ENCODE data around the gene MRGPRG.
"Not testable (repeated sequence)": the region's sequence is repeated elsewhere in the genome, so short reads cannot be mapped to it uniquely, and the experiment has no call there.

The MRGPRG gene

DNA sequence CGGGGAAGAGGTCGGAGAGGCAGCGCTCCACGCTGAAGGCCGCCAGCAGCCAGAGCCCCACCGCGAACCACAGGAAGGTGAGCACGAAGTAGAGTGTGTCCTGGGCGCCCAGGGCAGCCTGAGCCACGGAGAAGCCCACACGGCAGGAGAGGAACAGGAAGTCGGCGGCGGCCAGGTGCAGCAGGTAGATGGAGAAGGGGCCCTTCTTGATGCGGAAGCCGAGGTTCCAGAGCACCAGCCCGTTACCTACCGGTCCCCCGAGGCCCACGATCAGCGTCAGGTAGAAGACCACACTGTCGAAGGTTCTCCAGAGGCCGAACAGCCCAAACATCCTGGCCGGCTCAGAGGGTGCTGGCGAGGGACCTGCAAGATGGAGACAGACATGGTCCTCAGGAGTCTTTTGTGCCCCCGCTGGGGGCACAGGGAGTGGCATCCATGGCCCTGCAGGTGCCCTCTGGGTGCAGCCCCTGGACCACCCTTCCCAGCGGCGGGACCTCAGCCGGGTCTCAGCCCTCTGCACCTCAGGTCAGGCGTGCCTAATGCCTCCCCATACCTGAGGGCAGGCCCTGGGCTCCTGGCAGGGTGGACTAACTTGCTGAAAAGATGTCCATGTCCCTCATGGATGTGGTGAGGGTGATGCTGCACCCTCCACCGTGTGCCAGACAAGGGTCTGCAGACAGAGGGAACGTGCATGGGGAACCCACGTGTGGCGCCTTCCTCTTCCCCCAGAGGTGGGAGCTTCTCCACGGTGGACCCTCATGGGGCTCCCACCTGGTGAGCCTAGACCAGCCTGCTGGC is at the start of gene MRGPRG:
Gene MRGPRG (minus strand): TSS at position 331 of the 798 bp plus-strand sequence. CDS start 0 bp downstream, at position 331.
- no peak for DNase-seq

DNA sequence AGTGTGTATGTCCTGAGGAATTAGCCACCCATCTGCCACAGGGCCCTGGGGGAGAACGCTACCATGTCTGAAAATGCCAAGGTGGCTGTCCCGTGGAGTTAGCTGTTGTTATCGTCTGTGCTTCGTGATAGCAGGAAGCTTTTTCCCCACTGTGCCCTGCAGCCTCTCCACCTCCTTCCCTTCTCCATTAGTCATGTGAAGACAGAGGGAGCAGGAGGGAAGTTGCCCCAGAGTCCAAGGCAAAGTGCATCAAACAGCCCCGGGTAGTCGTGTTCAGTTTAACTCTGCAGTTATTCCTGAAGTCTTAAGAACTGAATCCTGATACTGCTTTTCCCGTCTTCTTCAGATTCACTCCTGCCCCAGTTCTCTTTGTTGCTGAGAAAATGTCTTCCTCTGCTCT is 43.9 kb upstream of the MRGPRG start:
- DNase-seq: not testable (repeated sequence)

GRCh38 chr11:3261831-3262230 is 43.2 kb upstream of the MRGPRG start:
- DNase-seq: not testable (repeated sequence)

DNA sequence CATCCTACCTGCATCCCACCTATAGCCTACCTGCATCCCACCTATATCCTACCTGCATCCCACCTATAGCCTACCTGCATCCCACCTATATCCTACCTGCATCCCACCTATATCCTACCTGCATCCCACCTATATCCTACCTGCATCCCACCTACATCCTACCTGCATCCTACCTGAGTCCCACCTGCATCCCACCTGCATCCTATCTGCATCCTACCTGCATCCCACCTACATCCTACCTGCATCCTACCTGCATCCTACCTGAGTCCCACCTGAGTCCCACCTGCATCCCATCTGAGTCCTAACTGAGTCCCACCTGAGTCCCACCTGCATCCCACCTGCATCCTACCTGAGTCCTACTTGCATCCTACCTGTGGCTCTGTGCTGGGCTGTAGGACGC is 38.9 kb upstream of the MRGPRG start:
- not testable (repeated sequence) for DNase-seq

DNA sequence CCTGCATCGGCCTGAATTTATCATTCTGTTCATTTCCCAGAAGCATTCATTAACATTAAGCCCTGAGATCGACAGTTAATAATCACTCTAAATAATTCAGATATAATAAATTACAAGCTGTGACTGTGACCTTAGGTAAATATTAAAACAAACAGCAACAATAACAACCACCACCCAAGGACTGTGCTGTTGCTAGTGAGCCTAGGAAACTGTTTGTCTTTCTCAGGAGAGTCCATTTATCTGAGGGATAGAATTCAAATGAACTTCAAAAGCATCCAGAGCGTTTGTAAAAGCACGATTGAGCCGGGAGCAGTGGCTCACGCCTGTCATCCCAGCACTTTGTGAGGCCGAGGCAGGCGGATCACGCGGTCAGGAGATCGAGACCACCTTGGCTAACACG is 36.6 kb upstream of the MRGPRG start:
- not testable (repeated sequence) for DNase-seq

- DNase-seq: not testable (repeated sequence)
Measured at GRCh38 chr11:3254773-3255172, 36.2 kb upstream of the MRGPRG start.

- DNase-seq: no peak
Measured at GRCh38 chr11:3245071-3245470, 26.5 kb upstream of the MRGPRG start.

DNA sequence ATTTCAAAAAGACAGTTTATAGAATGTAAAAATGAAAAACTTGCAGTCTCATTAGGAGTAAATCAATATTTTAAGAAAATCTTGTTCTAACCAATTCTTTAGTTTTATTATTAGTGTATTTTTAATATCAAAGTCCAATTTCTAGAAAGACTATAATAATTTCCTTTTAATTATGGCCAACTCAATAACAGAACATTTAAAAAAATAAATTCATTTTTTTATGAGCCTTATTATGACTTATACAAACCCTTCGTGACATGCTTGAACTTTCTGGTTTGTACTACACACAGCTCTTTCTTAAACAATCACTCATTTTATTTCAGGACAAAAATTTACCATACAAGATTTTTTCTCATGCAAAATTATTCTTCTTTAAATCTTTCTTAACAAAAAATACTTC is 25.3 kb upstream of the MRGPRG start:
- DNase-seq: no peak

GRCh38 chr11:3237119-3237518 is 18.5 kb upstream of the MRGPRG start:
- no peak for DNase-seq

DNA sequence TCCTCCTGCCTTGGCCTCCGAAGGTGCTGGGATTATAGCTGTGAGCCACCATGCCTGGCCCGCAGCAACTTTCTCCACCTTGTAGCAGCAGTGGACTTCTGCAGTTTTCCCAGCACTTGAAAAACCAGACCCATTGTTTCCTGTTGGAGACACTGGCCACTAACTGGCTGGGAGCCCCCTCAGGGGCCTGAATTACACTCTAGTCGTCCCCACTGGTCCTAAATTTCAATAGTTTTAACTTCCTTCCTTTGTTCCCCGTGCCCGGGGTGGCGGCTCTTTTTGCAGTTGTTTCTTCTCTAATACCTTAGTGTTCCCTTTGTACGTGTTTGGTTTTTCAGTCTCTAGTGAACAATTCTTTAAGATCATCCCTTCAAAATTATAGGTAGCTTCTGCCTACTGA is 16.2 kb upstream of the MRGPRG start:
- no peak for DNase-seq

GRCh38 chr11:3232956-3233355 is 14.3 kb upstream of the MRGPRG start:
- DNase-seq: no peak

DNA sequence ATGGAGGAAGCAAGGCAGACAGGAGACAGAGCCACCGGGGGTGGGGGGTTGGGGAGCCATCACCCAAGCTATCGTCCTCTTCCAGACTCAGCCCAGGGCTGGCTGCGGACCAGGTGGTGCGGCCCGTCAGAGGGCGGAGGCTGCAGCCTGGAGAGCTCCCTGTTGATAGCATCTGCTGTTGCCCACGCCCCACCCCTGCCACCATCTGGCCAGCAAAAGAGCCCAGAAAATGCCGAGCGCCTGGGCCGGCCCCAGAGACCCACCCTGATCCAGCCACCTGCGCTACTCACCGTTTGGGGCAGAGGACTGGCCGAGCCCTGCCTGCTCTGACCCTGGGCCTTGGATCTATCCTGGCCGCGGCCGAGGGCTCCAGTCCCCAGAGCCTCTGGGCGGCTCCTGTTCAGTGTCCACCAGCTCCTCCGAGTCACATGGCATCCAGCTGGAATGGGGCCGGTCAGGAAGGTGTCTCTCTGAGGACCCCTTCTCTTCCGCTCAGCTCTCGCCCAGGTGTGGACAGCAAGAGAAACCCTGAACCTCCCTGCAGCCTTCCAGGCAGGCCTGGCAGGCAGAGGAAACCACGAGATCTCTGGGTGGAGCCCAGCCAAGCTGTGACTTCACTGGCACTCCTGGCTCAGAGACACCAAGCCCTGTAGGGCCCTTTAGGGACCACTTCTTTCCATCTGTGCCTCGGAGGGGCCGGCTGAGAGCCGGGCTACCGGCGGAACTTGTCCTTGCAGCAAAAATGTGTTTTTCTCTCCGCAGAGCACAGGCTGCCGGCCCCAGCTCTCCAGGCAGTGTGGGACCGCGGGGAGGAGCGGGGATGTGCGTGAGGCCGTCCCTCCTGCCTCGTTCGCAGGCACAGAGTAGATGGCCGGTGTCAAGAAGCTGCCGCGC is 13.5 kb upstream of the MRGPRG start, which contains the start of gene MRGPRE:
Gene MRGPRE (minus strand): TSS at position 567 of the 894 bp plus-strand sequence. CDS start 3,618 bp downstream, outside the sequence.
- peak; percentile 81 for DNase-seq

DNA sequence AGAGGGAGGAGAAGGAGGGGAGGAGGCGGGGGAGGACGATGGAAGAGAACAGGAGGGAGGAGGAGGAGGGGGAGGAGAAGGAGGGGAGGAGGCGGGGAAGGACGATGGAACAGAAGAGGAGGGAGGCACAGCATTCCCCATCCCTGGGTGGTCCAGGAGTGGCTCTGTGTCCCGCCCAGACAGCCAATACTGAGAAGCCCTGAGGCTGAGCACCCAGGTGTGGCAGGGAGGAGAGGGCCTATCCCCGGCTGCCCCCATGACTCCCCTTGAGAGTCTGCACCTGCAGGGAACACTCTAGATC is 12.9 kb upstream of the MRGPRG start:
- no peak for DNase-seq

DNA sequence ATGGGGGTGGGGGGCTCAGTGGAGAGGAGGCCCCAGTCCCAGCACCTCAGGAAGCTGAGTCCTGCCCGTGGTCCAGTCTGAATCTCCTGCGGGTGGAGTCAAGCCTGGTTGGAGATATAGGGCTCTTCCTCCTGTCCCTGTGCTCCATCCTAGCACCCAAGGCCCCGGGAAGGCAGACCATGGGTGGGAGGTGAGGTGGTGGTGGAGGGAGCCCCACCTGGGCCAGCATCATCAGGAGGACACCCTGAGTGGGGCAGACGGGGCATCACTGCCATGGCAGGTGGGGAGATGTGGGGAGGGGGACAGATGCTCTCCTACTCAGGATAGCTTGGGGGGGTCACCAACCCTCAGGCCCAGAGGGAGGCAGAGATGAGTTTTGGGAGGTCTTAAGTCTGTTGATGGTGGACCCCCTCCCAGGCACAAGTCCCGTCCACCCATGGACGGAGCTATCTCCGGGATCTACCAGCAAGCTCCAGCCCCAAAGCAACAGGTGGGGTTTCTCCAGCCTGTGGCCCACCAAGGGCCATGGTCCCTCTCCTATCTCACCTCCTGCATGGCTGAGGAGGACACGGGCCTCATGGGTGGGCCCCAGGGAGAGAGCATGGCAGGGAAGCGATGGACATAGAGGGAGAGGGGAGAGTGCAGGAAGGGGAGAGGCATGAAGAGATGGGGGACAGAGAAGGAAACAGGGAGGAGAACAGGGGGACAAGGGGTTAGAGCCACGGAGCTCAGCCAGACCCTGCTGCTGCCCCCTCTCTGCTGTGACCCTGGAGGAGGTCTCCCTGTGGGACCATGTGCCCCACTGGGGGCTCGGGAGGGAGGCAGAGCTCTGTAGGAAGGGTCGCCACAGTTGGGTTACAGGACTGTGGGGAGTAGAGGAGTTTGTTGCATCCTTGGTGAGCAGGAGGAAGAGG is 12.3 kb upstream of the MRGPRG start:
- DNase-seq: no peak

DNA sequence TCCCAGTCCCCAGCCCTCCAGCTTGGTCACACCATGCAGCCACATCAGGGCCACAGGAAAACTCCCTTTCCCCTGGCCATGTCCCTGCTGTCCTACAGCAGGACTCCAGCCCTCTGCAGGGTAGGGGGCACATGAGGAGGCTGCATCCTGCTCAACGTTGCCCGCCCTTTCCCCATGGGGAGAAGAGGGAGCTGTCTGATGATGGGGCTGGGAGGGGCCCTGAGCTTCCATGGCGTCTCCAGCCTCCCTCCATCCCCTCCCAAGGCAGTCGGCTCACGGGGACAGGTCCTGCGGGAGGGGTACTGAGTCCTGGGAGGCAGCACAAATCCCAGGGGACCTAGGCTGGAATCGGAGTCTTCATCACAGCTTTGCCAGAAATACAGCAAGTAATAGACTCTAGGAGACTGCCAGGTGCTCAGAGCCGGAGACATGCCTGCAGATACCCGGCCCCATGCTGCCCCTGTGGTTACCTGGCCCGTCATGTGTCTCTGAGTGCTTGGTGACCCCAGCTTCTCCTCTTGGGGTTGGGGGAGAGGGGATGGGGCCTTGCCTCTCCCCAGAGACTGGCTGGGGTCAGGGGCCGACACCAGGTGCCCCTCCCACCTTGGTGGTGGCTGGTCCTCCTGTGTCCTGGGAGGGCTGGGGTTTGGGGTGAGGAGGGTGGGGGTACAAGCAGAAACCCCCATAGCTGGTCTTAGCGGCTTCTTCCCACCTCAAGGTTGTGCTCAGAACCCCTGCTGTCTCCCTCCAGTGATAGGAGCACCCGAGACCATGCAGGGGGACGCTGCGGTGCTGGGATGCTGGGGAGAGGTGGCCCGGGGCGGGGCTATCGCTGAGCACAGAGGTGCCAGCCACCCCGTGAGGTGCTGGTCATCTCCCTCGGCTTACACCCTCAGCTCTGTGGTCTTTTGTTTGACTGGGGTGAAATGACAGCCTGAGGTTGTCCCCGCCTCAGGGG is 11.3 kb upstream of the MRGPRG start:
- DNase-seq: no peak

- DNase-seq: no peak
Measured at GRCh38 chr11:3228445-3228829, 9.8 kb upstream of the MRGPRG start.

GRCh38 chr11:3227568-3228444 is 9.2 kb upstream of the MRGPRG start:
- DNase-seq: no peak

GRCh38 chr11:3226846-3227567 is 8.4 kb upstream of the MRGPRG start:
- no peak for DNase-seq

- DNase-seq: no peak
Measured at GRCh38 chr11:3225826-3226750, 7.5 kb upstream of the MRGPRG start.
